EH (cell line): ENCODE results near the gene PGR.

Experiments
- DNase-seq: peaks from one replicate; pipeline ENCODE4 v3.0.0-alpha.2; 2015; ENCODE audit warnings: low read depth

Gene PGR

DNA sequence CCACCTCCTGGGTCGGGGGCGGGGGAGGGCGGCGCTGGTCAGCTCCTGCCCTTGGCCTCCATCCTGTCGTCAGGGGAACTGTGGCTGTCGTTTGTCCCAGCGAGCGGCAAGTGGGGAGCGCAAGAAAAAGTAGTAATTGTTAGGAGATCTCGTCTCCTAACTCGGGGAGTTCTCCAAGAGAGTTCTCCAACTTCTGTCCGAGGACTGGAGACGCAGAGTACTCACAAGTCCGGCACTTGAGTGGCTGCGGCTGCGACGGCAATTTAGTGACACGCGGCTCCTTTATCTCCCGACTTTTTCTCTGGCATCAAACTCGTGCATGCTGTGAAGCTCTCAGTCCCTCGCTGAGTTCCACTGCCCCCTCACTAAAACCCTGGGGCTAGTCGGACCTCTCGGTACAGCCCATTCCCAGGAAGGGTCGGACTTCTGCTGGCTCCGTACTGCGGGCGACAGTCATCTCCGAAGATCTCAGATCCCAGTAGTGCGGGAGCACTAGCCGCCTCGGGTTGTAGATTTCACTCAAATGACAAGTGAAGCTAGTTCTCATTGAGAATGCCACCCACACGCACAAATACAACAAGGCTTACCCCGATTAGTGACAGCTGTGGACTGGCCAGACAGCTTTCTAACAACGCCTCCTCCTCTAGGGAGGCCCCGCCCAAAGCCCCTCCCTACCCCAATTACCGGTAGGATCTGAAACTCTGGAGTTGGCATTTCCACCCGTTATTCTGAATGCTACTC is at the start of gene PGR:
Gene PGR (minus strand): TSS at position 611 of the 741 bp plus-strand sequence. CDS start 743 bp downstream, outside the sequence.
- no peak for DNase-seq

GRCh38 chr11:101176381-101176780 is 46.8 kb upstream of the PGR start:
- no peak for DNase-seq

GRCh38 chr11:101169944-101170343 is 40.3 kb upstream of the PGR start:
- no peak for DNase-seq

GRCh38 chr11:101166038-101166437 is 36.4 kb upstream of the PGR start:
- no peak for DNase-seq

GRCh38 chr11:101158119-101158518 is 28.5 kb upstream of the PGR start:
- DNase-seq: no peak

- no peak for DNase-seq
These were observed 8.8 kb upstream of the PGR start for GRCh38 chr11:101138245-101138930.

DNA sequence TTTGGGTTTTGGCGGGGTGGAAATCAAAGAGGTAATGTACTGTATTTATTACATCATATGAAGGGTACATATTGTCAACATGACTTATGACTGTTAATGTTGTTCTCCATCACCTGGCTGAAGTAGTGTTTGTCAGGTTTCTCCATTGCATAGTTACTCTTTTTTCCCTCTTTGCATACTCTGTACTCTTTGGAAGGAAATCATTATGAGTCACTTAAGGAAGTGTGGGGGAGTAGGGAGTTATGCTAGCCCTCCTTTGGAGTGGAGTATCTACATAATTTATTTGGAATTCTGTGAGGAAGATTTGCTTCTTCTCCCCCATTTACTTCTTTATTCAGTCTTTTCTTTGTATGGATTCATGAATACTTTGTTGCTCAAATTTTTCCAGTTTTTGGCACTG is 3.6 kb upstream of the PGR start:
- DNase-seq: no peak

GRCh38 chr11:101128571-101129202 is 926 bp downstream of the PGR start:
- DNase-seq: no peak

GRCh38 chr11:101127699-101128570 is 1.7 kb downstream of the PGR start:
- DNase-seq: no peak

DNA sequence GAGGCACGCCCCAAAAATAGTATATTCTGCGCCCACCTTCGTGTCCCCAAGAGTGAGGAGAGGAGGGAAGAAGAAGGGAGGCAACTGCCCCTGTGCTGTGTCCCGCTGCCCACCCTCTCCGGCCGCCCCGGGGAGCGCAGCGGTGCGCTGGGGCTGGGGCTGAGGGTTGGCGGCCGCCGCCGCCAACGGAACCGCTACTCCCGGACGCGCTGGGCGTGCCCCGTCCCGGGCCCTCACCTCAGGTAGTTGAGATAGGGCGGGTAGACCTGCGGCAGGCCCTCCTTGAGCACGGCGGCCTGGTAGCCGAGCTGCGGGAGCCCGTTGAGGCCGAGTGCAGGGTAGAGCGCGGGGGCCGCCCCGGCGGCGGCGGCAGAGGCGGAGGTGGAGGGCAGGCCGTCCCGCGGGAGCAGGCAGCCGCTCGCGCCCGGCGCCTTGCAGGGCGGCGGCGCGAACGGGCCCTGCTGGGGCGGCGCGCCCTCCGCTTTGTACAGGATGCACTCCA is 2.4 kb downstream of the PGR start:
- DNase-seq: no peak

- DNase-seq: no peak
These were observed 2.9 kb downstream of the PGR start for GRCh38 chr11:101126551-101127196.

DNA sequence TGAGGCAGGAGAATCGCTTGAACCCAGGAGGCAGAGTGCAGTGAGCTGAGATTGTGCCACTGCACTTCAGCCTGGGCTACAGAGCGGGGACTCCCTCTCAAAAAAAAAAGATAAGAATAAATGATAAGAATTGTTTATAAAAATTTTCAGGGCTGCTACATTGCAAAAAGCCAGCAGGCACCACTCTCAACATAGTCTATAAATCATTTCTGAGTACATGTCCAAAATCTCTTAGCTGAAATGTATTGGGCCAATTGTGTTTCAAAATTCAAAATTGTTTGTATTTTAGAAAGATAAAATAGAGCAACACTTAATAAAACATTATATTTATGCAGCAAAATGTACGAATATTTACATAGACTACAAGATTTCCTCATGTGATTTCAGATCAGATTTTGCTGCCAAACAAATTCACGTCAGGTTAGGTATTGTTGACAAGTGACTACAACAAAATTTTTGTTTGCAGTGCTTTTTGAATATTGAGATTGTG is 13.9 kb downstream of the PGR start:
- no peak for DNase-seq

DNA sequence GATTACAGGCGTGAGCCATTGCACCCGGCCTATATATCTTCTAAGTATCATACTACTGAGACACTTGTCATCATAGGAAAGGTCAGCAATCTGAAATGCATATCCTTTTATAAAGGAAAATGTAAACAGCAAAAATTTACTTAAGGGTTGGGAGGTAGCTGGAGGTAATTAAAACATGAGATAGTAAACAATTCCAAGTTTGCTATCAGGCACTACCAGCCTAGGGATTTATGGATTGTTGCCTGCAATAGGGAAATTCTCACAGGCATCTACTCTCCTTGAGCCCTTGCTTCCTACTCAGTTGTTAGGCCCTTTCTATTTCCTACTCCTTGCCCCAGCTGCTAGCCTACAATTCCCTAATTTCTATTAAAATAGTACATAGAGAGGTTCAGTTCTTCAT is 16.1 kb downstream of the PGR start:
- no peak for DNase-seq

GRCh38 chr11:101104716-101105115 is 24.9 kb downstream of the PGR start:
- DNase-seq: no peak

DNA sequence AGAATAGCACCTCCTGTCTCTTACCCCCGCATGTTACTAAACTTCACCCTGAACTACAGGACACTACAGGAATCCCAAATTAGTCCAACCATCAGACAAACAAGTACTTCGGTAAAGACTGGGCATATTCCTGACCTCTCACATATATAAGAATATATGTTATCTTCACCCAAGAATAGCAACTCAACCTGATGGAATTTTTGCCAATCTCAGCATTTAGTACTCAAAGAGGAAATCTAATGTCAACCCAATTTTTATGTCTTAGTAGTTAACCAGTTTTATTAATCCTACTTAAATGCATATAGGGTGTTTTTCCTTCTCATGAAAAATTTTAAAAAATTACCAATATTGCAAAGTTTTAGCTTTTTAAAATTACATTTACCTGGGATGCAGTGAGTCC is 26.2 kb downstream of the PGR start:
- no peak for DNase-seq

GRCh38 chr11:101100601-101101000 is 29.0 kb downstream of the PGR start:
- no peak for DNase-seq

- DNase-seq: no peak
These were observed 33.4 kb downstream of the PGR start for GRCh38 chr11:101096036-101096704.

DNA sequence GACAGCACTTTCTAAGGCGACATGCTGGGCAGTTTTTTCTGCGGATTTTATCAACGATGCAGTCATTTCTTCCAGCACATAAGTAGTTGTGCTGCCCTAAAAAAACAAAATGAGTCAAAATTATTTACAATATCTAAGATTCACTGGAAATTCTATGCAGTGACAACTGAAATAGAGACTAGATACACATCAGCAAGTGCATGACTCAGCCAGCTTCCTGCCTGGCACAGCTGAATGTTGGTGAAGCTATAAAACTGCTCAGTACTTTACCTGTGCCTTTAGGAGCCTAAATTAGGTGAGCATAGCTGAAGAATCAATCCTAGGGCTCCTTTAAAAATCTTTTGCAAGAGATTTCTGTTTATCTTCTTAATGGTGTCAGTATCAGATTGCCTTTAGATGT is 37.8 kb downstream of the PGR start:
- no peak for DNase-seq

DNA sequence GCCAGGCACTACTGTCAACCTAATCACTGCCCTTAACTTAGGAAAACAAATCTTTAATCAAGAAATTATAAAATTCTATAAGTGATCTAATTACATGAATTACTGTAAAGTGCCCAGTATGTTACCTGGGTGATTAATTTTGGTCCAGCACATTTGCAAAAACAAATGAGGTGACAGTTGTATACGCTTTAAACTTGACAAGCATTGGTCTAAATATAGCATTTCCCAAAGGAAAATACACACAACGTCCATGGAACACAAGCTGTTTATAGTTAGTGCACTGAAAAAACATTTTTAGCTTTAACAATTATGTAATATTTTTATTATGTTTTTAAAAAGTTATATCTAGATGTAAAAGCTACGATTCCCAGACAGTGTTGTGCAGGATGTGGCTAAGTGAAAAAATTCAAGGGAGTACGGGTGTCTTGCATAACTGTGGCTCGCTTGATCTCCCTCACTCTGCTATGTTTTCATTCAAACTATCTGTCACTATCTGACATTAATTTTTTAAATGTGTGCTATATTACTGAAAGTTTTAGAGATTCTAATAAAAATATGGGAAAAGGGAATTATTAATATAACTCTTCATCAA is 38.8 kb downstream of the PGR start:
- DNase-seq: no peak

DNA sequence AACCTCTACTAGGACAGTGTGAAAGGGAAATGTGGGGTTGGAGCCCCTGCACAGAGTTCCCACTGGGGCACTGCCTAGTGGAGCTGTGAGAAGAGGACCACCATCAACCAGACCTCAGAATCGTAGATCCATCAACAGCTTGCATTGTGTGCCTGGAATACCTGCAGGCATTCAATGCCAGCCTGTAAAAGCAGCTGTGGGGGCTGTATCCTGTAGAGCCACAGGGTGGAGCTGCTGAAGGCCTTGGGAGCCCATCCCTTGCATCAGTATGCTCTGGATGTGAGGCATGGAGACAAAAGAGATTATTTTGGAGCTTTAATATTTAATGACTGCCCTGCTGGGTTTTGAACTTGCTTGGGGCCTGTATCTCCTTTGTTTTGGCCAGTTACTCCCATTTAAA is 46.3 kb downstream of the PGR start:
- no peak for DNase-seq
